Endometrium (tissue), 2 donors: ENCODE data around the gene GPR15.

Experiments used
- FAIRE-seq: peaks from 2 replicates; lab custom pipeline; 2012; peaks lifted over from hg19 to GRCh38; lab: Jason Lieb, UNC
- donor health status: control.
- donor health status: control.

GPR15 gene

DNA sequence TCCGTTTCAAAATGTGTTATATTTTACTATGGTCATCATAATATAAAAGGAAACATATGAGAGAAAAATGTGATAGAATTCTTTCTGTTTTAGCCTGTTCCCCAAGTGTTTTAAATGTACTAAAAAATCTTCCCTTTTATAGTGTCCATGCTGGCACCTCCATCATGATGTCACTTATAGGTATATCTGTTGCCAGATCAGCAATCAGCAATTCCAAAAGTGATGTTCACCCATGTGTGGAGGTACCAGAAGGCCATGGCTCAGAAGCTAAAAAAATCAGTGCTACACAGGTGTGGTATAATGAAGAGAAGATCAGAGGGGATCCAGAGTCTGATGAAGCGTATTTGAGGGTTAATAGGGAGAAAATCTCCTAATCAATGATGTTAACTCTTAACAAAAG is 1.1 kb upstream of the GPR15 start:
- no peak for FAIRE-seq

DNA sequence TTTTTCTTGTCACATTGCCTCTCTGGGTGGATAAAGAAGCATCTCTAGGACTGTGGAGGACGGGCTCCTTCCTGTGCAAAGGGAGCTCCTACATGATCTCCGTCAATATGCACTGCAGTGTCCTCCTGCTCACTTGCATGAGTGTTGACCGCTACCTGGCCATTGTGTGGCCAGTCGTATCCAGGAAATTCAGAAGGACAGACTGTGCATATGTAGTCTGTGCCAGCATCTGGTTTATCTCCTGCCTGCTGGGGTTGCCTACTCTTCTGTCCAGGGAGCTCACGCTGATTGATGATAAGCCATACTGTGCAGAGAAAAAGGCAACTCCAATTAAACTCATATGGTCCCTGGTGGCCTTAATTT is 478 bp downstream of the GPR15 start:
- no peak for FAIRE-seq

DNA sequence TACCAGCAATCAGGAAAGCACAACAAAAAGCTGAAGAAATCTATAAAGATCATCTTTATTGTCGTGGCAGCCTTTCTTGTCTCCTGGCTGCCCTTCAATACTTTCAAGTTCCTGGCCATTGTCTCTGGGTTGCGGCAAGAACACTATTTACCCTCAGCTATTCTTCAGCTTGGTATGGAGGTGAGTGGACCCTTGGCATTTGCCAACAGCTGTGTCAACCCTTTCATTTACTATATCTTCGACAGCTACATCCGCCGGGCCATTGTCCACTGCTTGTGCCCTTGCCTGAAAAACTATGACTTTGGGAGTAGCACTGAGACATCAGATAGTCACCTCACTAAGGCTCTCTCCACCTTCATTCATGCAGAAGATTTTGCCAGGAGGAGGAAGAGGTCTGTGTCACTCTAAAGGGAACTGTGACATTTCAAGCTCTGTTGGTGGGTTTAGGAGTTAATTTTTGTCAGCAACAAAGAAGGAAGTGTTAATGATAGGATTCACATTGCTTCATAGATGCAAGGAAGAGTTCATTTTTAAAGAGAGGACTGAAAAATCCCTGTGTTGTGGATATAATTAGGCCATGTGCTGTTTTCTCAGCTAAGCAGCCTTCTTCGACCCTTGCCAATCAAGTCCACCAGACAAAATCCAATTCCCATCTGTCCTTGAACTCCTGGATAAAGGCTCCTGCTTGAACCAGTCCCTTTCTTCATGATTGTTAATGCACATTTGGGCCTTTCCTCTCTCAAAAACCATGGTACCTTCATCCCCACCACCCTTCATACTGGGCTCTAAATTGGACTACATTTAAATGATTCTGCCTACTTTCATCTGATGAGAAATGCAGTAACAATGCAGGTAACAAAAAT is 1.2 kb downstream of the GPR15 start:
- FAIRE-seq: no peak

DNA sequence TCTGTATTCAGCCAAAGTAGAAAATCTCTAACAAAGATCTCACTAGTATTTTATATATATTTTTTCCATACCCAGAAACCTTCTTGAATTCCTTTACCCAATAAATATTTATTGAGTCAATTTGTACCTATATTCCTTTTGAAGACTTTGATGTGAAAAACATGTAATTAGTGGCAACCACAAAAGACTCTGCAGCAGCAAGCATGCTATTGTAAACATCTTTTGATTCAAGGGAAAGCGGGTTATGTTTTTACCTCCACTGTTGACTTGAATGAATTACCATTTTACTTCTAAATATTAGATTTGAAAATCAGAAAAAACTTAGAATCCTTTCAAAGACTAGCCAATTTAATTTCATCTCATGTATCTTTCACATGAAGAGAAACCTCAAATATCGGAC is 2.4 kb downstream of the GPR15 start:
- no peak for FAIRE-seq

DNA sequence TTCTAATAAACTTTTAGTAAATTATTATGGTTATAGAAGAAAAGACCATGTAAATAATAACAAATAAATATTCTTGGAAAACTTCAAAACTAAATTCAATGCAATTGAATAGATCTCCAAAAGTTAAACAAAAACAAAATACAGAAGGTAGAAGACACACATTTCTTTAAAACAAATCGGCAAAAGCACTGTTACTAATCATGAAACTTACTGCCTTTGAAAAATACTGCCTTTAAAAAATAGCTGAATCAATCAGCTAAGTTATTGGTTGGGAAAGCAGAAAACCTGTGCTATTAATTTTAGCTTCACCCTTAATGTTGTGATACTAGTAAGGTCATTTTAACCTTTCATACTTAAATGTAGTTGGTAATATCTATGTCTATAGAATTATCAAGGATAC is 3.0 kb downstream of the GPR15 start:
- no peak for FAIRE-seq

DNA sequence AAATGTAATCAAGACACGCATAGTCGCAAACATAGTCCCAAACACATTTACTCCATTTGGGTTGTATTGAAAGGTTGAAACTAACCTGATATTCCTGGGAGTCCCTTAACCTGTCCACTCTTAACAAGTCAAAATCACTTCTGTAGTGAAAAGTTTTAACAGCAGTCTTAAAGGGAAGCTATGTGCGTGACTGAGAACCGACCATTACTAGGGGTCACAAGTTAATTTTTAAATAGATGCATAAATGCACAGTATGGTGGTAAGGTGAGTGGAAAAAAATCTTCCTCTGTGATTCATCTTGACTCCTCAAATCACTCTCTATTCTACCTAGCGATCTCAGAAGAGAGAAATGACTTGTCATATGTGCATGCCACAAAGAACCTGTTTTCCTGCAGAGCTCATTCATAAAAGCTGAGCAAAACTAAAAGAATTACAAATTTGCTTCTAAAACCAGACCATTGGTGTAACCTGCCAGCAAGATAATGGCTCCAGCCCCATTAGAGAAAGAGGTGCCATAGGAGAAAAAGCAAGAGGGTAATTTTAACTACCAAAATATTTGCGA is 4.8 kb downstream of the GPR15 start:
- no peak for FAIRE-seq

DNA sequence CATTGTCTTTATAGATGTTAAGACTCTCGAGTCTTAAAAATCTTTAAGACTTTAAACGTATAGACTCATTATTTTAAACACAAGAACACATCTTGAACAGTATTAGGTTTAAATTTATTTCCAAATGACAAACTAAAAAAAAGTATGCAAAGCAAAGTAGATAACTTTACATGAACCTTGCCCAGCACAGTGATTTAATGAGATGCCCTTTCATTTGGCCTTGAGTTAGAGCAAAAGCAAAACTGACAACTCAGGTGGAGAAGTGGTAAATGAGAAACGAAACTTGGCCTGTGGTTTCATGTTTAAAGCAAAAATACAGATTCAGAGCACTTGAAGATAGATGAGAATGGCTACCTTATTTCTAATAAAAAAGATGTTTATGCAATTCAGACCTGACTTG is 8.6 kb downstream of the GPR15 start:
- no peak for FAIRE-seq

DNA sequence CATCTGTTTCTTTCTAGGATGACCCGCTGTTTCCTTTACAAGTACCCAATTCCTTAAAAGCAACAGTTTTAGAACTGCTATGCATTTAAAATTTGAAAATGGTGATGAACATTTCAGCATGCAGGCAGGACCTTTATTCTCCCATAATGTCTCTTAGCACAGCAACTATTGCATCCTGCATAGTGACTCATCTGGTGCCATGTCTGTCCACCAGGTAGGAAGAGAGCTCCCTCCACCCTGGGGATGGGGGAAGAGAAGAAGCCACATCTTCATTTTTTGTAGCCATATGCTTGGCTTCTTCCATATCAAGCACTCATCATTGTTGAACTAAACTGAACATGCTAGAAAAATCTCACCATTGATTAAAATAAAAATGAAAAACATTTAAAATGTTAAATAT is 9.9 kb downstream of the GPR15 start:
- FAIRE-seq: no peak

DNA sequence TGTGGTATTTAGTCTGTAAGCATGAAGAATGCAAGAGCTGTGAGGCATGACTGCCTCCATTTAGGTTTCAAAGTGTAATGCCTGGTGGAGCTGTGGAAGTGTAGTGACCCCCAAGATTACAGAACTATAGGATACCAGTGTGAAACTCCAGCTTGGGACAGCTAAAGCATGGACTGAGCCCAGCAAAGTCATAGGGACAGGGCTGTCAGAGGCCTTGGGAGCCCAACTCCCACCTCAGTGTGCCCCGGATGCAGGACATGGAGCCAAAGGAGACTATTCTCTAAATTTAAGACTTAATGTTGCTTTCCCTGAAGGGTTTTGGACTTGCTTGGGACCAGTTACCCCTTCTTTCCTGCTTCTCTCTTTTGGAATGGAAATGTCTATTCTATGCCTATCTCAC is 10.8 kb downstream of the GPR15 start:
- FAIRE-seq: no peak

DNA sequence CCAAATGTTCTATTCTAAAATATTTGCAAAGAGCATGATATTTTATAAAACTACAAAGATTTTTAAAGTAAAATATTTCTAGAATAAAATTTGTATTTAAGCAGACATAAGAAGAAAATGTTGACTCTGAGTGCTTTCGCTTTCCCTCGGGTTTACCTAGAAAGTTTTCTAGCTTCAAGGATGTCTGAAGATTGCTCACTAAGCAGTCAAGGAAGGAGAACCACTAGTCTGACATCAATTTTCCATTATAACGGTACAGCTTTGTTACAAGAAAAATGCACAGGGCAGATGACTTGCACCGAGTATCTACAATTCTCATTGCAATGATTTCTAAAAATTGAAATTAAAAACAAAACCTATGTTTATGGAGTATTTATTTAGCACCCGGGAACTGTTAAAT is 14.2 kb downstream of the GPR15 start:
- no peak for FAIRE-seq

DNA sequence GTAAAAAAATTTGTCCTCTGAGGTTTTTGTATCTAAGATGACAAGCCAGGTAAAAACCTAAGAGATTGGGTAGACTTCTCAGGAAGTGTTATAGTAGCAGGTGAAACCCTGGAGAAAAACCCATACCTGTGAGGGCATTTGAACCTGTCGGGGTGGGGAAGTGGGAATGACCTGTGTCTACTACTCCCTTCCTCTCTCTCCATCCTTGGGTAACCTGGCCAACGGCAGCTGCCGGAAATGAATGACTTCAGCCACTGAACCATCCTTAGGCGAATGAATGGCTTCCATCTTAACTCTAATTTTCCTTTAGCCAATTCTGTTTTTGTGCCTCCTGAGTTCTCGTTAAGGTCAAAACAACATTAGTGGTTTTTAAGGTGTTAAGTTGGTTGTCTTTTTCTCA is 16.8 kb downstream of the GPR15 start:
- FAIRE-seq: no peak

DNA sequence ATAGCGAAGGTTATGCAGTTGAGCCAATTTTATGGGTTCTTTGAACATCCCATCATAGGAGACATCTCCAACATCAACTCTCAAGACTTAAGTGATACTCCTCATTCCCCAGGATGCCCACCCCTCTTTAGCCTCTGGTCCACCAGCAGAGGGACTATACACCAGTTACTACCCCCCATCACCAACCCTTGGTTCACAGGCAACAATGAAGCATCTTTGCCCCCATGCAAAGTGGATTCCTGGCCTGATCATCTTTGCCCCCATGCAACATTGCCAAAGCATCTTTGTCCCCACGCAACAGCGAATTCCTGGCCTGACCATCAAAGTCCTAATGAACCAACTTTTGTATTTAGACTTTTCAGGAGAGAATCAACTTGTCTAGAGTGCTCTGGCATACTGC is 19.1 kb downstream of the GPR15 start:
- no peak for FAIRE-seq

DNA sequence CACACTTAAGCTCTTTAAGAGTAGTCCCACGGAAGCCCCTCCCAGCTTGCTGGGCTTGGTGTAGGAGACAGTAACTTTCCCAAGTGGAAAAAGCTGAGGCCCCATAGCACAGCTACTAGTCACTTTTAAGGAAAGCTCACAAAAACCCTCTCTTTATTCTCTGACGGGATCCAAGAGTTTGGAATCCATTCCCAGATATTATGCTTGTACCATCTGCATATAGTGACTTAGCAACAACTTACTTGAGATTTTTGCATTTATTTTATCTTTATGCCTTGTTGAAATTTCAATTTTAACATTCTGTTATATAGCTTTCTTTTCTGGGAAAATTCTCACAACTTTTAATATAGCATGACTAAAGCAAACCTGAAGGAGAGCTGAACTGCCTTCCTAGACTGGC is 19.5 kb downstream of the GPR15 start:
- no peak for FAIRE-seq

DNA sequence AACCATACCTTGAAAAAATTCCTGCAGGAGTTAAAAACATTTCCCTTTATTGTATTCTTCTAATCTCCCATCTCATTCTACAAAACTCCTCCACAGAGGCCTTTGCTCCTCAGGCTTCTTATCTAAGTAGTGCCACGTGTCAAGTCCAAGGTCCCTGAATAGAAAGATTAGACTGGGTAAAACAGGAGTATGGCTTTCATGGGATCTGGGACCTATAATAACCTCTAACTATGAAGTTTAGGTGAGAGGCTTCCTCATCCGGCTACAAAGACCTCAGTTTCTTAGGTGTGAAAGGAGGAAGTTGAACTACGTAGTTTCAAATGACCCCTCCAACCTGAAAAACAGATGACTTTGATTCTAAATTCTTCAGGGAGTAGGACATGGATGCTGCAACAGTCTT is 20.0 kb downstream of the GPR15 start:
- no peak for FAIRE-seq

DNA sequence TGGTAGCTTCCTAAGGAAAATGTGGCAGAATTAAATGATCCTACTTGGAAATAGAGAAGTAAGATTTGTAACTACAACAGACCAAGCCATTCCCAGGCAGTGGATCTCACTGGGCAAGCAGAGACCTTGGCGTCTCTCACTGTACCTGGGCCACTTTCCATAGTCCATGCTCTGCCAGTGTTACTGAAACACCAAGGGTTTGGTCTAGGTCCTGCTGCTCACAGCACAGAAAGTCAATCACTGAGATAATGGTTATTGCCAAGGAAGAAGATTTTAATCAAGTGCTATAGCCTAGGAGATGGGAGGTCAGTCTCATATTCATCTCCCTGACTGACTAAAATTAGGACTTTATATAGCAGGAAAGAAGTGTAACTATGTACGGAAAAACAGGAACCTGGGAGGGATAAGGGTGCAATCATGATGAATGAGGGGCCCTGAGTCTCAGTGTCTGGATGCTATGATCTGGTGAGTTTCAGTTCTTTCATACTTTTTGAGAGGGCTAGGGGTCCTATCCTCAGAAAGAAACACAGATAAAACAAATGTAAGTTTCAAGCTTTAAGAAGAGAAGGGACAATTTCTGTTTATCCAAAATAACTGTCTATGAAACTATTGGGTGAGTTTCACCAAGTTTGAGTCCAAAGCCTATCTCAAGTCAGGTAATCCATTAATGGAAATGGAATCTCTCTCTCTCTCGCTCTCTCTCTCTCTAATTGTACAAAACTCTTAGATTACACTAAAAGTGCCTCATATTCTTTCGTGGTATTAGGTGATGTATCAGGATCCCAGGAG is 20.6 kb downstream of the GPR15 start:
- no peak for FAIRE-seq

DNA sequence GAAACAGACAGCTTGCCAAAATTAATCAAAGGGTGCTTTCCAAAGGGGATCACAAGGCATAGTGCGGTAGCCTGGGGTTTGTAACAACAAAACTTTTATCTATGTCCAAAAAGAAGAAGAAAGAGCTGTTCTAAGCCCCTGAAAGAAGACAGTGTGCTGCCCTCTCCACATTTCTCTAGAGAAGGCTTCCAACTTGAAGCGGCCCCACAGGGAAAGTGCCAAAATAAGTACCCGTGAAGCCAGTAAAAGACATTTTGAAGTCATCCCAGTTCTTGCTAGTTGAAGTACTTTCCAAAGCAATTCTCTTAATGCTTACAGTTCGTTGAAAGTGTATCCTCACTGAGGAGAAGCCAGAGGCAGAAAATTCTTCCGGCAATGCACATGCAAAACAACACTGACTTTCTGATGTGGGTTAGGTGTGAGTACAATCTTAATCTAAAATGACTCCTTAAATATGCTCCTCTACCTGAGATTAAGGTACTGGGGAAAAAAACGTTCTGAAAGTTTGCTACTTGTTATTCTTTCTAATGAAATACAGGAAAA is 21.3 kb downstream of the GPR15 start:
- FAIRE-seq: no peak

DNA sequence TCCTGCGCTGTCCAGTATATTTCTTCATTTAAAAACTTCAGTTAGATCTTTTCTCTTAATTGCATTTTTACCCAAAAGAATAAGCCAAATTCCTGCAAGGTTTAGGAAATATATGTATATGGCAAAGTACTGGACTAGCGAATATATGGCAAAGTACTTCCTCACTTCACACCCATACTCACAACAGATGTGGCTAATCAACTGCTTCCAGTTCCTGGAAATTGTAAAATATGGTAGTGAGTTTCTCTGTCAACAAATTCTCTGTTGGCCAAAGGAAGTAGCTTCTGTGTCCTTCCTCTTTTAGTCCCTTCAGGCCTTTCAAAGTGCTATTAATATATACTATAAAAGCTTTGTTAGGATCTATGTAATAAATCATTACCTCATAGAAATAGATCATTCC is 22.0 kb downstream of the GPR15 start:
- no peak for FAIRE-seq

DNA sequence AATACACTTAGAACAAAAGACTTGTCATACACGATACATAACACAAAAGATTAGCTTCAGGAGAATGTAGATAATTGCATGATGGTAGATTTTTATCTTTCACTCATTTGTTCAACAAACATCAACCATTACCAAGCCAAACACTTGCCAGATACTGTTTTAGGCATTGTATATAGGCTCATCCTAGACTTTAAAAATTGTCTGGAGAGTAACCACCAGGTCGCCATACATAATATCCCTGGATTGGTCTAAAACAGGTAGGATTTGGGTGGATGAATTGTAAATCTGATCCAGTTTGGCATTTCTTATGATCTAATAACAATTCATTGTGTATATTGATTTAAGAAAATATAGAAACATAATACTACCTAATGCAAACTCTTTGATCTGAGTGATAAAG is 22.8 kb downstream of the GPR15 start:
- no peak for FAIRE-seq

DNA sequence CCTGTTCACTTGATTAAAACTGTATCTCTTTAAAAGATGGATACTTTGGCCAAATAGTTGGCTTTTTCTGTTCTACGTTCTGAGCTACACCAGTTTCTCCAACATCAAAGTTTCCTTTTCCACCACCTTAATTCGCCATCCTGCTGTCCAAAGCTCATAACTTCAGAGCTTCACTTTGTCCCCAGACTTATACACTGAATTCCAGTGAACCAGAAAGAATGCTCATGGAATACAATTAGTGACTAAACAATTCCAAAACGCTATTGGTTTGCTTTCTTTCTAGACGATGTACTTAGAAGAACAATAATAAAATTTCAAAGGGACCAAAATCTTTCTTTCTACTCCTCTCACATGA is 23.2 kb downstream of the GPR15 start:
- no peak for FAIRE-seq

DNA sequence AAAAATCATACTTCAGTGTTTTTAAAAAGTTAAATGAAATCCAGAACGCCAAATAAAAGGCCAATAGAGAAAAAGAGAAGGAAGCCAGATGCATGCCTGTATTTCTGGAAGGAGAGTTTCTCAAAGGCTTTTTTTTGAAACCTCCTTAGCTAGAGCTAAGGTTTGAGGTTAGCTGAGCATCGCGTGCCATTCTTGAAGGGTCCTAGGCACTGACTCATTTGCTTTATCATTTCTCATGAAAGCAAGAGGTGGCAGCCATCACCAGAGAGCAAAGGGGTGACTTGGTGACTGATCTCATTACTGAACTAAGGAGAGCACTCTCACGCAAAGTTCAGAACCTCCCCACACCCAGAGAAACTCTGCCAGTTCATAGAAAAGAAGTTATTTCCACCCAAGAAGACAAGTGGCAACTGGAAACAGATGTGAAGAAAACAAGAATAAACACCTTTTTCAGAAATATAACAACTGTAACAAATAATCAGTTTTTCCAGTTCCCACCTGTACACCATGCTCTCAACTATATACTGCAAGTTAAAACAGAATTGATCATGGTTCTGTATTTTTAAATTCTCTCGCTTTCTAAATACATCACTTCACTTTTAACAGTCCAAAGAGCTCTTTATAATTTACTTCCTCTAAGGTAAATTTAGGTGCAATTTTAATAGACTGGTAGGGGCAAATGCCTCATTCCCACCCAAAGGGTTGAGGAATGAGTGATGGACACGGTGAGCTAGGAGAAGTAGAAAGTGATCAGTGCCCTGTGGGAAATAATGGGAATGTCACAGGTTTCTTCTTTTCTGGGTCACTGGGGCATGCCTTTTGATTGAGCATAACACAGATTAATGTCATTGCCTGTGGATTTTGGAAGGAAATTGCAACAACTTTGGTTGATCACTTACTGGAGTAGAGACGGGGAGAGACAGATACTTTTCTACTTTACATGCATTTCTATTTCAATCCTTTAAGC is 24.7 kb downstream of the GPR15 start:
- no peak for FAIRE-seq

DNA sequence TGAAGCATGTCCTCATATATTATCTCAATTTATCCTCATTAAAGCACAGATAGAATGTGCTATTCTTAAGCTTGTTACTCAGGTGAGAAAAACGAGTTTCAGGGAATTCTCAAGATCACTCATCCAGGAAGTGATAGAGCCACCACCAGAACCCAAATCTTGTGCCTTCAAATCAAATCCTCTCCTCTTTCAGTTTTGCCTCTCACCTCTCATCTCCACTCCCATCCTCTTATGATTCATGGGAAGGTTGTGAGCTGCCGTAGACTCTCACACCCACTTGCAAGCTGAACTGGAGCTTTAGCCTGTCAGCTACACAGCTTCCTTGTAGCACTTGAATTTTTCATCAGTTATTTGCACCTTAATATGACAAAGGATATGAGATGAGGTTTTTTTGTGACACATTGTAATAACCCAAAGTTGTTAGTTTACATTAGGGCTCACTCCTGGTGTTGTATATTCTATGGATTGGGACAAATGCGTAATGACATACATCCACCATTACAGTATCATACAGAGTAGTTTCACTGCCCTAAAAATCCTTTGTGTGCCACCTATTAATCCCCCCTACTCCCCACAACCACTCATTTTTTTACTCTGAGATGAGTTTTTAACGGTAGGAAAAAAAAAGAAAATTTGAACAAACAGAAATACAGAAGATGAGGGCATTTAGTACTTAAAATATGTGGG is 25.7 kb downstream of the GPR15 start:
- FAIRE-seq: no peak
